A549 (cell line): ENCODE results near the gene EXOC7.

Experiments used
- CBX8 ChIP-seq: fragments of 200-600 bp; sonication (generic); IDR thresholded peaks from 2 replicates; pipeline ENCODE4 v1.6.1; 2016
- CTCF ChIP-seq: fragments of >200 bp; sonication (Bioruptor Twin); formaldehyde crosslinking; IDR thresholded peaks from 3 replicates; pipeline ENCODE4 v1.5.1; 2016
- EP300 ChIP-seq, 2 experiments: fragments of >200 bp; sonication (Bioruptor Twin); formaldehyde crosslinking; IDR thresholded peaks; 2 replicates in 1 of 2; 3 replicates in 1 of 2; pipeline ENCODE4 v1.6.1; 2016 to 2017
- MAFK ChIP-seq: fragments of 450-650 bp; IDR thresholded peaks from 2 replicates; pipeline ENCODE4 v1.6.1; 2014; ENCODE audit not compliant: partially characterized antibody
- POLR2A ChIP-seq: IDR thresholded peaks from 2 replicates; pipeline ENCODE4 v1.6.1; 2012; ENCODE audit warnings: mild to moderate bottlenecking, low read length
- RNF2 ChIP-seq: fragments of 200-600 bp; sonication (generic); IDR thresholded peaks from 2 replicates; pipeline ENCODE4 v1.6.1; 2016; ENCODE audit warnings: low read depth, mild to moderate bottlenecking, antibody characterized with exemption, moderate library complexity, borderline replicate concordance
- ZNF302 ChIP-seq: fragments of 250-450 bp; sonication (Bioruptor Pico); IDR thresholded peaks from 2 replicates; pipeline ENCODE4 v1.9.0; 2021; ENCODE audit warnings: inconsistent platforms, mild to moderate bottlenecking, moderate library complexity
- TF ChIP-seq, protein P1 (sequence below): fragments of 200-600 bp; sonication (generic); IDR thresholded peaks from 2 replicates; pipeline ENCODE4 v1.6.1; 2016; ENCODE audit warnings: antibody characterized with exemption, mild to moderate bottlenecking, moderate library complexity
- TF ChIP-seq, protein P2 (sequence below): fragments of 450-650 bp; IDR thresholded peaks from 2 replicates; pipeline ENCODE4 v1.6.1; 2014; ENCODE audit warnings: antibody characterized with exemption

DNA sequence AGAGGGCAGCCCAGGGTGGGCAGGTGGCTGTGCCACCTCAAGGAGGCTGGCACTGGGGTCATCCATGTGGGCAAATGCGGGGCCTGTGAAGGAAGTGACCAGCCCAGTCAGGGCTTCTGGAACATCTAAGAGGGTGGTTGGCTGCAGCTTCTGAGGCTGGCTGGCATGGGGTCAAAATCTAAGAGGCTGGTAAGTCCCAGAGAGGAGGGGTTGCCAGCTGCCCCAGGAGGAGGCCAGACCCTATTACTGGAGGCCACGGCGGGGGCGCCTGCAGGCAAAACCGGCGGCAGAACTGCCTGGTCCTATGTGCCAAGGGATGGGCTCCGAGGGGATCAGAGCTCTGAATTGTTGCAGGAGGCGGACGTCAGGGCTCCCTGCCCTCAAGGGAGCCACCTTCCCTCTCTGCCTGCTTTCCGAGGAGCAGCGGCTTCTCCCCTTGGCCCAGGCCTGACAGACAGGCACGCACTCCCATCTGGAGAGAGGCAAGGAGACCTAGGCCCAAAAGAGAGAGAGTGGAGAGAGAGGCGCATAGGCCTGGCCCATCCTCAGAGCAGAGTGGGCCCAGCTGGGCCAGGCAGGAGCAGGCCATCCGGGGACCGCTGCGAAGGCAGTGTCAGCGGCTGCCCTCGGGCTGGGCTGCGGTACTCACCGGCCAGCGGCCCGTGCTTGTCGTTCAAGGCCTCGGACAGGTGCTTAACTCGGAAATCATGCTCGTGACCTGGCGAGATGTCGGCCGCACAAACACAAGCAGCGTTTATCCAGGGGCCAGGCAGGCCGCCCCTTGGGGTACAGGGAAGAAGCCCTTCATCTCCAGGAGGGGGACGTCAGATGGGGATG, 13.7 kb downstream of the EXOC7 start:
- no peak for TF ChIP-seq CTCF
- TF ChIP-seq ZNF302 (CRISPR knock-in tag): no peak
- TF ChIP-seq RNF2: no peak
- TF ChIP-seq, protein P1, sequence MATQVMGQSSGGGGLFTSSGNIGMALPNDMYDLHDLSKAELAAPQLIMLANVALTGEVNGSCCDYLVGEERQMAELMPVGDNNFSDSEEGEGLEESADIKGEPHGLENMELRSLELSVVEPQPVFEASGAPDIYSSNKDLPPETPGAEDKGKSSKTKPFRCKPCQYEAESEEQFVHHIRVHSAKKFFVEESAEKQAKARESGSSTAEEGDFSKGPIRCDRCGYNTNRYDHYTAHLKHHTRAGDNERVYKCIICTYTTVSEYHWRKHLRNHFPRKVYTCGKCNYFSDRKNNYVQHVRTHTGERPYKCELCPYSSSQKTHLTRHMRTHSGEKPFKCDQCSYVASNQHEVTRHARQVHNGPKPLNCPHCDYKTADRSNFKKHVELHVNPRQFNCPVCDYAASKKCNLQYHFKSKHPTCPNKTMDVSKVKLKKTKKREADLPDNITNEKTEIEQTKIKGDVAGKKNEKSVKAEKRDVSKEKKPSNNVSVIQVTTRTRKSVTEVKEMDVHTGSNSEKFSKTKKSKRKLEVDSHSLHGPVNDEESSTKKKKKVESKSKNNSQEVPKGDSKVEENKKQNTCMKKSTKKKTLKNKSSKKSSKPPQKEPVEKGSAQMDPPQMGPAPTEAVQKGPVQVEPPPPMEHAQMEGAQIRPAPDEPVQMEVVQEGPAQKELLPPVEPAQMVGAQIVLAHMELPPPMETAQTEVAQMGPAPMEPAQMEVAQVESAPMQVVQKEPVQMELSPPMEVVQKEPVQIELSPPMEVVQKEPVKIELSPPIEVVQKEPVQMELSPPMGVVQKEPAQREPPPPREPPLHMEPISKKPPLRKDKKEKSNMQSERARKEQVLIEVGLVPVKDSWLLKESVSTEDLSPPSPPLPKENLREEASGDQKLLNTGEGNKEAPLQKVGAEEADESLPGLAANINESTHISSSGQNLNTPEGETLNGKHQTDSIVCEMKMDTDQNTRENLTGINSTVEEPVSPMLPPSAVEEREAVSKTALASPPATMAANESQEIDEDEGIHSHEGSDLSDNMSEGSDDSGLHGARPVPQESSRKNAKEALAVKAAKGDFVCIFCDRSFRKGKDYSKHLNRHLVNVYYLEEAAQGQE: no peak
- TF ChIP-seq MAFK: no peak
- TF ChIP-seq EP300 (IDR thresholded peaks at IDR 0.05): no peak
- no peak for TF ChIP-seq POLR2A
- no peak for TF ChIP-seq CBX8
- TF ChIP-seq, protein P2, sequence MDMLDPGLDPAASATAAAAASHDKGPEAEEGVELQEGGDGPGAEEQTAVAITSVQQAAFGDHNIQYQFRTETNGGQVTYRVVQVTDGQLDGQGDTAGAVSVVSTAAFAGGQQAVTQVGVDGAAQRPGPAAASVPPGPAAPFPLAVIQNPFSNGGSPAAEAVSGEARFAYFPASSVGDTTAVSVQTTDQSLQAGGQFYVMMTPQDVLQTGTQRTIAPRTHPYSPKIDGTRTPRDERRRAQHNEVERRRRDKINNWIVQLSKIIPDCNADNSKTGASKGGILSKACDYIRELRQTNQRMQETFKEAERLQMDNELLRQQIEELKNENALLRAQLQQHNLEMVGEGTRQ: no peak
